Loucy (cell line): ENCODE results near the gene FAM98A.

Source experiments
- H2AFZ ChIP-seq: fragments of 200-600 bp; sonication (generic); 2 replicates; pipeline ENCODE4 v1.6.0; 2016; ENCODE audit warnings: antibody characterized with exemption, mild to moderate bottlenecking, low read length, moderate library complexity
- H3F3A ChIP-seq: fragments of 200-600 bp; 2 replicates; pipeline ENCODE4 v1.6.0; 2016; ENCODE audit warnings: antibody characterized with exemption, low read depth, mild to moderate bottlenecking
- H3K27me3 ChIP-seq: fragments of 200-600 bp; sonication (generic); 2 replicates; pipeline ENCODE4 v1.6.1; 2014; ENCODE audit warnings: low read length, mild to moderate bottlenecking; ENCODE audit not compliant: insufficient read depth, poor library complexity, severe bottlenecking
- H3K36me3 ChIP-seq: fragments of 200-600 bp; sonication (generic); 2 replicates; pipeline ENCODE4 v1.6.1; 2016; ENCODE audit warnings: low read length; ENCODE audit not compliant: insufficient read depth
- H3K4me1 ChIP-seq: fragments of 200-600 bp; sonication (generic); 2 replicates; pipeline ENCODE4 v1.5.1; 2014; ENCODE audit warnings: low read length, mild to moderate bottlenecking; ENCODE audit not compliant: insufficient read depth, poor library complexity, severe bottlenecking
- H3K4me2 ChIP-seq: fragments of 200-600 bp; sonication (generic); 2 replicates; pipeline ENCODE4 v1.6.0; 2014; ENCODE audit warnings: antibody characterized with exemption, low read length, low read depth, mild to moderate bottlenecking; ENCODE audit not compliant: poor library complexity, severe bottlenecking
- H3K4me3 ChIP-seq: fragments of 200-600 bp; sonication (generic); 2 replicates; pipeline ENCODE4 v1.5.1; 2014; ENCODE audit warnings: low read length, mild to moderate bottlenecking, mixed read lengths; ENCODE audit not compliant: poor library complexity, severe bottlenecking
- H3K79me2 ChIP-seq: fragments of 200-600 bp; sonication (generic); 2 replicates; pipeline ENCODE4 v1.6.1; 2014; ENCODE audit warnings: low read length; ENCODE audit not compliant: insufficient read depth
- H3K9ac ChIP-seq: fragments of 200-600 bp; sonication (generic); 2 replicates; pipeline ENCODE4 v1.6.0; 2014; ENCODE audit warnings: mild to moderate bottlenecking, low read depth, low read length, moderate library complexity; ENCODE audit not compliant: poor library complexity, severe bottlenecking
- H3K9me2 ChIP-seq: fragments of 200-600 bp; sonication (generic); replicated peaks from 2 replicates; pipeline ENCODE4 v1.6.1; 2016; ENCODE audit warnings: low read depth, low read length, mixed read lengths
- H3K9me3 ChIP-seq: fragments of 200-600 bp; sonication (generic); 2 replicates; pipeline ENCODE4 v1.6.1; 2014; ENCODE audit warnings: mild to moderate bottlenecking, antibody characterized with exemption, low read length, low read depth; ENCODE audit not compliant: insufficient read depth
- H4K20me1 ChIP-seq: fragments of 200-600 bp; sonication (generic); 2 replicates; pipeline ENCODE4 v1.6.0; 2014; ENCODE audit warnings: antibody characterized with exemption, low read length, mild to moderate bottlenecking; ENCODE audit not compliant: insufficient read depth, poor library complexity, severe bottlenecking
- CTCF ChIP-seq: fragments of 200-600 bp; sonication (generic); conservative IDR thresholded peaks from 2 replicates; pipeline ENCODE4 v1.5.1; 2014; ENCODE audit warnings: mild to moderate bottlenecking, antibody characterized with exemption, low read length
- EZH2phosphoT487 ChIP-seq: fragments of 200-600 bp; IDR thresholded peaks from 2 replicates; pipeline ENCODE4 v1.6.1; 2018; ENCODE audit warnings: antibody characterized with exemption, mild to moderate bottlenecking, moderate library complexity, borderline replicate concordance

Gene FAM98A

DNA sequence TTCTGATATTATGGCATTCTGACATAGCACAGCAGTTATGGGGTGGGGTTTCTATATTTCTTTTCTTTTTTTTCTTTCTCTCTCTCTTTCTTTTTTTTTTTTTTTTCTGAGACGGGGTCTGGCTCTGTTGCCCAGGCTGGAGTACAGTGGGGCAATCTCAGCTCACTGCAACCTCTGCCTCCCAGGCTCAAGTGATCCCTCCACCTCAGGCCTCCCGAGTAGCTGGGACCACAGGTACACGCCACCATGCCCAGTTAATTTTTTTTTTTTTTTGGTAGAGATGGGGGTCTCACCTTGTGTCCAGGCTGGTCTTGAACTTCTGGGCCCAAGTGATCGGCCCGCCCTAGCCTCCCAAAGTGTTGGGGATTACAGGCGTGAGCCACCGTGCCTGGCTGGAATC is 7.5 kb upstream of the FAM98A start:
- H3K27me3 ChIP-seq = no peaks in the 10 kb centered on the region
- H4K20me1 ChIP-seq = no peaks in the 10 kb centered on the region
- no peak overlapping the region for H3K9ac ChIP-seq
- H3K4me1 ChIP-seq = no peaks in the 10 kb centered on the region
- no peak for TF ChIP-seq EZH2phosphoT487
- no peak for TF ChIP-seq CTCF
- no peaks in the 10 kb centered on the region for H3F3A ChIP-seq
- no peaks in the 10 kb centered on the region for H3K79me2 ChIP-seq
- no peak overlapping the region for H2AFZ ChIP-seq
- no peak overlapping the region for H3K4me3 ChIP-seq
- no peaks in the 10 kb centered on the region for H3K36me3 ChIP-seq
- no peak overlapping the region for H3K4me2 ChIP-seq
- no peaks in the 10 kb centered on the region for H3K9me3 ChIP-seq
- no peaks in the 10 kb centered on the region for H3K9me2 ChIP-seq

GRCh38 chr2:33606100-33606499 is 7.0 kb upstream of the FAM98A start:
- TF ChIP-seq CTCF = no peak
- H2AFZ ChIP-seq = no peak overlapping the region

GRCh38 chr2:33605056-33605455 is 6.0 kb upstream of the FAM98A start:
- no peak for TF ChIP-seq CTCF
- TF ChIP-seq EZH2phosphoT487 = no peak
- Histone ChIP-seq H3K36me3 (no peaks in the 10 kb centered on the region), H3F3A (no peaks in the 10 kb centered on the region), H3K9me3 (no peaks in the 10 kb centered on the region), H3K9me2 (no peaks in the 10 kb centered on the region), H3K4me1 (no peaks in the 10 kb centered on the region), H3K27me3 (no peaks in the 10 kb centered on the region), H3K4me3 (no peak overlapping the region), H3K4me2 (no peak overlapping the region), H3K79me2 (no peaks in the 10 kb centered on the region), H3K9ac (no peak overlapping the region), H2AFZ (no peak overlapping the region), H4K20me1 (no peaks in the 10 kb centered on the region)

More at GRCh38 chr2:33606100-33606499, 7.0 kb upstream of the FAM98A start:
- Histone ChIP-seq H3K27me3 (no peaks in the 10 kb centered on the region), H3K9ac (no peak overlapping the region), H3K4me3 (no peak overlapping the region), H3K9me3 (no peaks in the 10 kb centered on the region), H3F3A (no peaks in the 10 kb centered on the region), H3K4me2 (no peak overlapping the region), H3K4me1 (no peaks in the 10 kb centered on the region), H3K79me2 (no peaks in the 10 kb centered on the region), H3K9me2 (no peaks in the 10 kb centered on the region), H4K20me1 (no peaks in the 10 kb centered on the region), H3K36me3 (no peaks in the 10 kb centered on the region)
